Right lobe of liver (tissue), 6 donors: ENCODE measurements around the gene GMDS. TPM values are rescaled to one million over a fixed set of nuclear protein-coding genes. Genes with fewer than 3 reads are reported as not detected.

Experiments
- ATAC-seq, 4 donors: fragments of 200-7000 bp; cut with Tn5 transposase; one replicate each; pipeline ENCODE4 v1.9.1; 2020; ENCODE audit warnings: mild to moderate bottlenecking in 4 of 4, moderate library complexity in 4 of 4
- DNase-seq, 3 donors: peaks; one replicate each; pipeline ENCODE4 v3.0.0-alpha.2; 2020
- H3K27ac ChIP-seq, 3 donors: fragments of 200-600 bp; one replicate each; pipeline ENCODE4 v1.8.0; 2022
- H3K27me3 ChIP-seq, 2 donors: fragments of 200-600 bp; one replicate each; pipeline ENCODE4 v1.8.0; 2022
- H3K36me3 ChIP-seq, 4 donors: fragments of 200-600 bp; sonication (generic) in 1 of 4; one replicate each; pipeline versions ENCODE4 v1.5.1 to v1.8.0; 2017 to 2022; ENCODE audit warnings: control low read depth in 1 of 4
- H3K4me1 ChIP-seq, 4 donors: fragments of 200-600 bp; sonication (generic) in 1 of 4; one replicate each; pipeline versions ENCODE4 v1.5.1 to v1.8.0; 2017 to 2022; ENCODE audit warnings: control low read depth in 1 of 4
- H3K4me3 ChIP-seq, 3 donors: fragments of 200-600 bp; one replicate each; pipeline ENCODE4 v1.8.0; 2022
- H3K9me3 ChIP-seq, 4 donors: fragments of 200-600 bp; sonication (generic) in 1 of 4; one replicate each; pipeline versions ENCODE4 v1.5.1 to v1.8.0; 2017 to 2022; ENCODE audit warnings: control low read depth in 1 of 4
- CTCF ChIP-seq, 4 donors: fragments of 200-600 bp in 3 of 4; fragments of 450-650 bp in 1 of 4; IDR thresholded peaks; one replicate each; pipeline versions ENCODE4 v1.5.1 to v1.8.0; 2016 to 2022; ENCODE audit warnings: antibody characterized with exemption in 4 of 4, mild to moderate bottlenecking in 2 of 4
- POLR2A ChIP-seq: fragments of 450-650 bp; IDR thresholded peaks from one replicate; pipeline ENCODE4 v1.6.1; 2017; ENCODE audit warnings: antibody characterized with exemption, mild to moderate bottlenecking
- WGBS: methylation state at CpG from one replicate; pipeline ENCODE4 v1.1.6; 2018; ENCODE audit warnings: low coverage, low lambda C conversion rate; ENCODE audit not compliant: insufficient coverage; ENCODE audit errors: missing lambda C conversion rate; 5-methylcytosine and 5-hydroxymethylcytosine counted together
- intact Hi-C, 2 donors: fragments of 100-400 bp; cut with DNase I; formaldehyde crosslinking; loops; one replicate each; pipeline versions ENCODE4 v1.11.2 to v1.14.1; 2022
- total RNA-seq, 6 experiments: library from RNA; depleted of rRNA in 2 of 6; stranded (reverse); fragments of >200 nt in 2 of 6; fragmentation: NEBNext Ultra II Directional in 3 of 6; extraction: Animal tissue kit (Norgen Biotek cat#: 25700) in 3 of 6; gene quantifications; one replicate each; pipeline versions ENCODE4 v1.1.0 to v1.2.4, GENCODE V29; 2016 to 2023
- donor health status: DM: no; HTN: yes; CAD: no.
- donor health status: DM: no; HTN: no; CAD: no.
- donor health status: DM: no; HTN: no; CAD: no.
- donor health status: DM: no; HTN: yes; CAD: no.
- donor health status: DM: no; HTN: yes; CAD: no.

GMDS gene
- total RNA-seq, 6 experiments from 2014 or later, result 15.9 to 34.4 (median 23.4) TPM

- Histone ChIP-seq H3K4me1 (no peaks in the 10 kb centered on the region), H3K27me3 (no peaks in the 10 kb centered on the region), H3K9me3 (no peaks in the 10 kb centered on the region), H3K4me3 (no peak overlapping the region), H3K36me3 (no peaks in the 10 kb centered on the region), H3K27ac (no peak overlapping the region)
- ATAC-seq (no peak), DNase-seq (no peak)
- WGBS, result 66% methylated on average over 2 of the region's 2 CpGs
- intact Hi-C loops, result no loop called here
- no peak for TF ChIP-seq POLR2A
- TF ChIP-seq CTCF (IDR thresholded peaks at IDR 0.05), result no peak
Observed at GRCh38 chr6:2047855-2048254, 197.6 kb downstream of the GMDS start.

GRCh38 chr6:2044192-2044591 is 201.2 kb downstream of the GMDS start:
- WGBS, result 100% methylated on average over 4 of the region's 4 CpGs
- intact Hi-C loops, result no loop called here
- no peak for DNase-seq
- no peak overlapping the region for H3K4me3 ChIP-seq
- TF ChIP-seq POLR2A, result no peak
- no peak for TF ChIP-seq CTCF (IDR thresholded peaks at IDR 0.05)
- no peaks in the 10 kb centered on the region for H3K36me3 ChIP-seq
- H3K27ac ChIP-seq, result no peak overlapping the region
- no peaks in the 10 kb centered on the region for H3K27me3 ChIP-seq
- no peaks in the 10 kb centered on the region for H3K4me1 ChIP-seq
- ATAC-seq, result no peak
- H3K9me3 ChIP-seq, result no peaks in the 10 kb centered on the region

GRCh38 chr6:2042956-2043648 is 202.3 kb downstream of the GMDS start:
- Histone ChIP-seq H3K36me3 (no peaks in the 10 kb centered on the region), H3K4me1 (no peaks in the 10 kb centered on the region), H3K27me3 (no peaks in the 10 kb centered on the region), H3K9me3 (no peaks in the 10 kb centered on the region), H3K4me3 (no peak overlapping the region), H3K27ac (no peak overlapping the region)
- DNase-seq, result no peak
- WGBS, result 80% methylated on average over 5 of the region's 6 CpGs
- intact Hi-C loops, result no loop called here
- ATAC-seq, result no peak
- no peak for TF ChIP-seq CTCF (IDR thresholded peaks at IDR 0.05)
- no peak for TF ChIP-seq POLR2A

GRCh38 chr6:2038092-2038491 is 207.3 kb downstream of the GMDS start:
- H3K36me3 ChIP-seq, result no peaks in the 10 kb centered on the region
- H3K27ac ChIP-seq, result no peak overlapping the region
- no peaks in the 10 kb centered on the region for H3K27me3 ChIP-seq
- H3K9me3 ChIP-seq, result no peaks in the 10 kb centered on the region
- H3K4me1 ChIP-seq, result peaks cover 0 to 22% (median 4%) of the 10 kb centered on the region in 4 donors
- DNase-seq, result no peak
- TF ChIP-seq POLR2A (no peak), CTCF (IDR thresholded peaks at IDR 0.05) (no peak)
- ATAC-seq, result no peak
- intact Hi-C loops, result no loop called here
- 68% methylated on average over 5 of the region's 8 CpGs for WGBS
- H3K4me3 ChIP-seq, result no peak overlapping the region
